HepG2 (cell line): Measurements from ENCODE around the gene PYY. TPM values are rescaled to one million over a fixed set of nuclear protein-coding genes. Genes with fewer than 3 reads are reported as not detected.

Experiments used
- ATAC-seq: fragments of 200-7000 bp; cut with Tn5 transposase; 3 replicates; pipeline ENCODE4 v1.9.1; 2020; ENCODE audit warnings: mild to moderate bottlenecking, moderate library complexity
- BruUV-seq: library from RNA; stranded (reverse); fragments of 400-500 nt; replicated peaks from 2 replicates; lab custom pipeline; 2021; lab: Mats Ljungman, UMichigan
- CTCF ChIA-PET: fragments of 300-600 bp; formaldehyde crosslinking; extraction: SDS; loops from one replicate; lab custom pipeline; 2021; ENCODE audit warnings: low total read pairs, inconsistent platforms, low intra/inter-chr PET ratio; lab: Yijun Ruan, JAX
- POLR2A ChIA-PET: fragments of 350-600 bp; sonication (Branson Sonifier 250); formaldehyde crosslinking; loops from one replicate; lab custom pipeline; 2020; ENCODE audit warnings: antibody characterized with exemption, inconsistent platforms; lab: Yijun Ruan, JAX
- DNase-seq: peaks from one replicate; pipeline ENCODE4 v3.0.0-alpha.2; 2015; ENCODE audit warnings: low spot score
- FAIRE-seq: peaks from 3 replicates; lab custom pipeline; 2011; peaks lifted over from hg19 to GRCh38; lab: Jason Lieb, UNC
- H2AFZ ChIP-seq: one replicate; pipeline ENCODE4 v1.6.1; 2011; ENCODE audit warnings: low read length, inconsistent platforms
- H3K27ac ChIP-seq: fragments of 300-600 bp; 3 replicates; pipeline ENCODE4 v1.8.0; 2011; ENCODE audit warnings: mixed run types, mild to moderate bottlenecking, mixed read lengths, low read length, inconsistent platforms; ENCODE audit not compliant: insufficient read depth; ENCODE audit errors: extremely low read length
- H3K27me3 ChIP-seq, 2 experiments: fragments of 200-600 bp in 1 of 2; 2 replicates in 1 of 2; 3 replicates in 1 of 2; pipeline versions ENCODE4 v1.6.0 to v1.8.0; 2011; ENCODE audit warnings: low read length in 2 of 2, mild to moderate bottlenecking in 2 of 2, moderate library complexity in 2 of 2, inconsistent platforms in 1 of 2; ENCODE audit not compliant: insufficient read depth in 2 of 2, control insufficient read depth in 1 of 2
- H3K36me3 ChIP-seq, 2 experiments: fragments of 200-600 bp in 1 of 2; replicated peaks in 1 of 2; 2 replicates in 1 of 2; 3 replicates in 1 of 2; pipeline versions ENCODE4 v1.5.1 to v1.8.0; 2011; ENCODE audit warnings: low read length in 2 of 2, inconsistent platforms in 1 of 2; ENCODE audit not compliant: insufficient read depth in 2 of 2, control insufficient read depth in 1 of 2
- H3K4me1 ChIP-seq: 2 replicates; pipeline ENCODE4 v1.5.1; 2012; ENCODE audit warnings: low read length, inconsistent platforms; ENCODE audit not compliant: insufficient read depth
- H3K4me2 ChIP-seq: 2 replicates; pipeline ENCODE4 v1.6.0; 2011; ENCODE audit warnings: low read depth, low read length, inconsistent platforms
- H3K4me3 ChIP-seq, 3 experiments: fragments of 200-600 bp in 1 of 3; sonication (generic), shearing (Covaris generic) in 1 of 3; replicated peaks in 1 of 3; 2 replicates each; pipeline ENCODE4 v1.5.1; 2011 to 2016; ENCODE audit warnings: low read length in 3 of 3, inconsistent platforms in 2 of 3, low read depth in 2 of 3, mild to moderate bottlenecking in 2 of 3, control low read depth in 1 of 3, mixed read lengths in 1 of 3; ENCODE audit not compliant: insufficient read depth in 1 of 3
- H3K79me2 ChIP-seq: one replicate; pipeline ENCODE4 v1.6.1; 2011; ENCODE audit warnings: low read length, inconsistent platforms; ENCODE audit not compliant: insufficient read depth
- H3K9ac ChIP-seq: 2 replicates; pipeline ENCODE4 v1.6.0; 2011; ENCODE audit warnings: mild to moderate bottlenecking, low read depth, low read length, inconsistent platforms; ENCODE audit not compliant: insufficient read depth
- H3K9me3 ChIP-seq: 2 replicates; pipeline ENCODE4 v1.5.1; 2012; ENCODE audit warnings: mild to moderate bottlenecking, low read length
- H4K20me1 ChIP-seq: 2 replicates; pipeline ENCODE4 v1.6.0; 2011; ENCODE audit warnings: inconsistent platforms, mild to moderate bottlenecking, low read length, moderate library complexity; ENCODE audit not compliant: insufficient read depth
- EZH2 ChIP-seq: conservative IDR thresholded peaks from 2 replicates; pipeline ENCODE4 v1.6.1; 2012; ENCODE audit warnings: mild to moderate bottlenecking, low read depth, low read length, moderate library complexity
- GABPB1 ChIP-seq: IDR thresholded peaks from 2 replicates; pipeline ENCODE4 v1.6.1; 2016; ENCODE audit warnings: mild to moderate bottlenecking, missing genetic modification reagents, moderate library complexity, missing compliant biosample characterization
- SALL1 ChIP-seq: sonication (generic); formaldehyde crosslinking; IDR thresholded peaks from 2 replicates; pipeline ENCODE4 v1.8.0; 2022; ENCODE audit warnings: mild to moderate bottlenecking, missing genetic modification reagents
- SMARCC2 ChIP-seq: fragments of 450-650 bp; IDR thresholded peaks from 2 replicates; pipeline ENCODE4 v1.6.1; 2017; ENCODE audit warnings: antibody characterized with exemption, mild to moderate bottlenecking
- SP140L ChIP-seq: sonication (generic); formaldehyde crosslinking; IDR thresholded peaks from 2 replicates; pipeline ENCODE4 v1.4.0; 2020; ENCODE audit warnings: missing genetic modification reagents, borderline replicate concordance
- XRCC5 ChIP-seq: fragments of 200-400 bp; formaldehyde crosslinking; optimal IDR thresholded peaks from 2 replicates; pipeline ENCODE3; 2017; ENCODE audit warnings: mild to moderate bottlenecking, low read length
- ZFP82 ChIP-seq: sonication (generic); formaldehyde crosslinking; IDR thresholded peaks from 2 replicates; pipeline ENCODE4 v1.5.1; 2020; ENCODE audit warnings: mild to moderate bottlenecking, missing genetic modification reagents, borderline replicate concordance
- ZNF331 ChIP-seq: sonication (generic); formaldehyde crosslinking; IDR thresholded peaks from 2 replicates; pipeline ENCODE4 v1.4.0; 2020; ENCODE audit warnings: missing genetic modification reagents
- ZNF652 ChIP-seq: IDR thresholded peaks from 2 replicates; pipeline ENCODE4 v1.6.1; 2016; ENCODE audit warnings: low read depth, borderline replicate concordance
- WGBS: methylation state at CpG from one replicate; pipeline ENCODE4 v1.1.6; 2017; ENCODE audit warnings: low lambda C conversion rate; 5-methylcytosine and 5-hydroxymethylcytosine counted together
- in situ Hi-C: cut with HindIII; loops from 2 replicates; pipeline ENCODE4 v1.10.0; 2017; ENCODE audit warnings: low pct_unique_long_range_greater_than_20kb; ENCODE audit not compliant: extremely low pct_ligation_motif_present
- intact Hi-C: fragments of 100-400 bp; cut with micrococcal nuclease; formaldehyde crosslinking; loops from one replicate; pipeline ENCODE4 v1.10.0; 2022; ENCODE audit not compliant: unreplicated experiment
- polyA plus RNA-seq, 8 experiments: library from polyadenylated mRNA; depleted of rRNA in 3 of 8; stranded (reverse) in 7 of 8; unstranded in 1 of 8; fragments of >200 nt; fragmentation: Illumina TruSeq in 4 of 8; extraction: Trizol in 4 of 8; gene quantifications; 2 replicates each; pipeline versions ENCODE4 v1.2.1 to v1.2.3, GENCODE V29; 2011 to 2016; ENCODE audit warnings: low read depth in 4 of 8, missing spikeins in 1 of 8, mixed read lengths in 1 of 8; ENCODE audit not compliant: insufficient read depth in 1 of 8
- total RNA-seq, 5 experiments: library from RNA; depleted of rRNA; stranded (reverse); fragments of >200 nt; fragmentation: Illumina TruSeq; extraction: Trizol; gene quantifications; 2 replicates each; pipeline ENCODE4 v1.2.3, GENCODE V29; 2016; ENCODE audit warnings: low read depth in 1 of 5

Gene PYY
- total and polyA plus RNA-seq, 2 of the 13 experiments (the other 11 are each of a cell fraction or from before 2014, with no cell fraction given), result 0.25 TPM; not detected in 1

DNA sequence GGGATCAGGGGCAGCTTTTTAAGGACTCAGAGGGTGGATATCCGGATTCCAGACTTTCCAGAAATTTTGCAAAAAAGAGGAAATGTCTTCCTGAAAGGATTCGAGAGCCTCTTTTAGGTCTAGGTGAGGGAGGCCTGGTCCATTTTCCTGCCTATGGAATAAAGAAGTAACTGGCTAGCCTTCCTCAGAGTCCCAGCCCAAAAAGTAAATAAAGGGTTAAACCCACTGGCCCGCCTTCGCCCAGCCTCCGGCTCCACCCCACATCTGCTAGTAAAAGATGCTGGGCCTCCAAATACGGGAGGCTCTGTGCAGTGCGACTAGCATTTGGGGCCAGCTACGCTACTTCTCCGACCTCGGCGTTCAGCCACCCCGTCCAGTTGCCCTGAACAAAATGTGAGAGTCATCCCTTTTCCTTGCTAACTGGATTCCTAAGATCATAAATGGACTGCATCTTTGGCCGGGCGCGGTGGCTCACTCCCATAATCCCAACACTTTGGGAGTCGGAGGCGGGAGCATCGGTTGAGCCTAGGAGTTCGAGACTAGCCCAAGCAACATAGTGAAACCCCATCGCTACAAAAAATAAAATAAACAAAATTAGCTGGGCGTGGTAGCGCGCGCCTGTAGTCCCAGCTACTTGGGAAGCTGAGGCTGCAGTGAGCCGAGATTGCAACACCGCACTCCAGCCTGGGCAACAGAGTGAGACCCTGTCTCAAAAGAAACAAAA is 45.6 kb downstream of the PYY start:
- intact Hi-C loops, result no loop called here
- Histone ChIP-seq H3K4me3 (no peak overlapping the region; a peak in 1 of 6 replicates), H2AFZ (no peak overlapping the region), H4K20me1 (peaks cover 2% of the 10 kb centered on the region; the same call in 1 of the 2 replicates), H3K36me3 (no peaks in the 10 kb centered on the region), H3K27me3 (peaks cover 18 to 87% of the 10 kb centered on the region in 2 experiments), H3K9me3 (no peaks in the 10 kb centered on the region), H3K9ac (no peak overlapping the region), H3K27ac (no peak overlapping the region), H3K79me2 (no peaks in the 10 kb centered on the region), H3K4me1 (peaks cover 29% of the 10 kb centered on the region), H3K4me2 (peak overlapping the region; percentile 63; the same call in 1 of the 2 replicates)
- FAIRE-seq (no peak), DNase-seq (no peak), ATAC-seq (no peak)
- no TSS peak for BruUV-seq
- in situ Hi-C loops, result no loop called here
- CTCF ChIA-PET, result no interaction called here
- POLR2A ChIA-PET, result no interaction called here
- 25% methylated on average over 26 of the region's 26 CpGs for WGBS
- TF ChIP-seq ZNF652 (CRISPR knock-in tag), result peak; percentile 91
- TF ChIP-seq SMARCC2, result no peak
- TF ChIP-seq GABPB1, result no peak
- peak; percentile 84; the same call in 1 of the 2 replicates for TF ChIP-seq EZH2
- no peak for TF ChIP-seq XRCC5
- TF ChIP-seq SP140L, result no peak
- no peak for TF ChIP-seq ZNF331
- TF ChIP-seq SALL1 (CRISPR knock-in tag), result no peak
- TF ChIP-seq ZFP82 (CRISPR knock-in tag), result 0 out of 2 replicates have a peak, but pooled peaks have one; percentile 42
